Caco-2 (cell line): Measurements from ENCODE around the gene FBXO4. TPM values are rescaled to one million over a fixed set of nuclear protein-coding genes. Genes with fewer than 3 reads are reported as not detected.

Experiments
- BruUV-seq: library from RNA; stranded (reverse); fragments of 400-500 nt; replicated peaks from 2 replicates; lab custom pipeline; 2021; lab: Mats Ljungman, UMichigan
- CTCF ChIA-PET: fragments of 300-600 bp; sonication (Branson Sonifier 250); formaldehyde crosslinking; loops from one replicate; lab custom pipeline; 2022; ENCODE audit warnings: antibody characterized with exemption; lab: Charles Lee
- POLR2A ChIA-PET: fragments of 300-600 bp; sonication (Branson Sonifier 250); formaldehyde crosslinking; loops from one replicate; lab custom pipeline; 2022; ENCODE audit warnings: antibody characterized with exemption; lab: Charles Lee
- DNase-seq, 2 experiments: peaks; one replicate each; pipeline versions ENCODE4 v3.0.0 to v3.0.0-alpha.2; 2020 to 2022
- H3K27me3 ChIP-seq: replicated peaks from 2 replicates; pipeline ENCODE4 v1.6.0; 2011; ENCODE audit warnings: low read length; ENCODE audit not compliant: control insufficient read depth, insufficient read depth
- H3K36me3 ChIP-seq: 2 replicates; pipeline ENCODE4 v1.5.1; 2011; ENCODE audit warnings: low read length; ENCODE audit not compliant: control insufficient read depth, insufficient read depth
- H3K4me1 ChIP-seq: fragments of 250-450 bp; sonication (Bioruptor Pico); 2 replicates; pipeline ENCODE4 v1.5.1; 2020; ENCODE audit warnings: mild to moderate bottlenecking
- H3K4me3 ChIP-seq: 2 replicates; pipeline ENCODE4 v1.5.1; 2011; ENCODE audit warnings: low read depth, mild to moderate bottlenecking, control low read depth, low read length
- H3K9me3 ChIP-seq: fragments of 250-450 bp; sonication (Bioruptor Pico); 2 replicates; pipeline ENCODE4 v1.5.1; 2020; ENCODE audit warnings: mild to moderate bottlenecking, moderate library complexity
- H3K27ac Mint-ChIP-seq: one replicate; pipeline ENCODE4 v1.8.0; 2022; ENCODE audit warnings: mixed read lengths; ENCODE audit not compliant: unreplicated experiment
- H3K27me3 Mint-ChIP-seq: one replicate; pipeline ENCODE4 v1.8.0; 2022; ENCODE audit warnings: mixed read lengths; ENCODE audit not compliant: insufficient read depth, unreplicated experiment
- H3K36me3 Mint-ChIP-seq: one replicate; pipeline ENCODE4 v1.8.0; 2022; ENCODE audit warnings: mild to moderate bottlenecking, mixed read lengths; ENCODE audit not compliant: insufficient read depth, unreplicated experiment
- H3K4me1 Mint-ChIP-seq: one replicate; pipeline ENCODE4 v1.8.0; 2022; ENCODE audit warnings: low read depth, mixed read lengths; ENCODE audit not compliant: unreplicated experiment
- H3K4me3 Mint-ChIP-seq: one replicate; pipeline ENCODE4 v1.8.0; 2022; ENCODE audit warnings: mild to moderate bottlenecking, moderate library complexity, mixed read lengths; ENCODE audit not compliant: unreplicated experiment
- H3K9me3 Mint-ChIP-seq: one replicate; pipeline ENCODE4 v1.8.0; 2022; ENCODE audit warnings: mixed read lengths; ENCODE audit not compliant: unreplicated experiment
- CTCF ChIP-seq, 2 experiments: fragments of 200-600 bp in 1 of 2; IDR thresholded peaks; 1 replicate in 1 of 2; 2 replicates in 1 of 2; pipeline versions ENCODE4 v1.5.1 to v1.8.0; 2011 to 2022; ENCODE audit warnings: antibody characterized with exemption in 1 of 2, control low read depth in 1 of 2, inconsistent platforms in 1 of 2, low read depth in 1 of 2, low read length in 1 of 2, mild to moderate bottlenecking in 1 of 2, moderate library complexity in 1 of 2; ENCODE audit not compliant: insufficient read depth in 1 of 2, severe bottlenecking in 1 of 2, unreplicated experiment in 1 of 2
- intact Hi-C: fragments of 100-400 bp; cut with micrococcal nuclease; formaldehyde crosslinking; loops from one replicate; pipeline ENCODE4 v1.10.0; 2022; ENCODE audit not compliant: unreplicated experiment
- total RNA-seq: library from RNA; stranded (reverse); gene quantifications from 2 replicates; pipeline ENCODE4 v1.2.3, GENCODE V29; 2022

The FBXO4 gene
- total RNA-seq, 1 experiment from 2014 or later = 9.7 TPM

GRCh38 chr5:41956943-41957342 is 31.9 kb downstream of the FBXO4 start:
- H3K4me3 ChIP-seq = no peak overlapping the region
- no peaks in the 10 kb centered on the region for H3K36me3 ChIP-seq
- no peak for TF ChIP-seq CTCF (IDR thresholded peaks at IDR 0.05; ENCODE audit: insufficient read depth in 1 of 2, low read depth in 1 of 2, low read length in 1 of 2, severe bottlenecking in 1 of 2, unreplicated experiment in 1 of 2)
- no peak overlapping the region for H3K4me3 Mint-ChIP-seq
- peaks cover 35% of the 10 kb centered on the region for H3K9me3 Mint-ChIP-seq
- no TSS peak for BruUV-seq
- H3K36me3 Mint-ChIP-seq = no peaks in the 10 kb centered on the region
- H3K27me3 ChIP-seq = no peaks in the 10 kb centered on the region
- H3K4me1 ChIP-seq = no peaks in the 10 kb centered on the region
- H3K27me3 Mint-ChIP-seq = peaks cover 3% of the 10 kb centered on the region
- DNase-seq = no peak
- intact Hi-C loops = no loop called here
- H3K9me3 ChIP-seq = peaks cover 10% of the 10 kb centered on the region; the same call in 1 of the 2 replicates
- no peak overlapping the region for H3K27ac Mint-ChIP-seq
- CTCF ChIA-PET = no interaction called here
- POLR2A ChIA-PET = no interaction called here
- H3K4me1 Mint-ChIP-seq = no peaks in the 10 kb centered on the region

- H3K36me3 Mint-ChIP-seq = no peaks in the 10 kb centered on the region
- no peak for DNase-seq
- BruUV-seq = no TSS peak
These were observed 35.4 kb downstream of the FBXO4 start for GRCh38 chr5:41960481-41960880.

GRCh38 chr5:41961736-41962135 is 36.7 kb downstream of the FBXO4 start:
- ChIA-PET POLR2A (no interaction called here), CTCF (no interaction called here)
- no peaks in the 10 kb centered on the region for H3K4me1 ChIP-seq
- TF ChIP-seq CTCF (IDR thresholded peaks at IDR 0.05; ENCODE audit: insufficient read depth in 1 of 2, low read depth in 1 of 2, low read length in 1 of 2, severe bottlenecking in 1 of 2, unreplicated experiment in 1 of 2) = no peak
- intact Hi-C loops = no loop called here
- H3K36me3 ChIP-seq = no peaks in the 10 kb centered on the region
- no peak overlapping the region for H3K4me3 Mint-ChIP-seq
- no peaks in the 10 kb centered on the region for H3K36me3 Mint-ChIP-seq
- H3K4me1 Mint-ChIP-seq = no peaks in the 10 kb centered on the region
- H3K27me3 ChIP-seq = no peaks in the 10 kb centered on the region
- no peak overlapping the region for H3K4me3 ChIP-seq
- peaks cover 3% of the 10 kb centered on the region for H3K27me3 Mint-ChIP-seq
- H3K27ac Mint-ChIP-seq = no peak overlapping the region
- no peak for DNase-seq
- BruUV-seq = no TSS peak
- peaks cover 44% of the 10 kb centered on the region for H3K9me3 Mint-ChIP-seq
- H3K9me3 ChIP-seq = peaks cover 8% of the 10 kb centered on the region; the same call in 1 of the 2 replicates

More at GRCh38 chr5:41960481-41960880, 35.4 kb downstream of the FBXO4 start:
- no peak for TF ChIP-seq CTCF (IDR thresholded peaks at IDR 0.05; ENCODE audit: insufficient read depth in 1 of 2, low read depth in 1 of 2, low read length in 1 of 2, severe bottlenecking in 1 of 2, unreplicated experiment in 1 of 2)
- Mint-ChIP-seq H3K4me1 (no peaks in the 10 kb centered on the region), H3K27ac (no peak overlapping the region), H3K4me3 (no peak overlapping the region), H3K27me3 (peaks cover 3% of the 10 kb centered on the region), H3K9me3 (peaks cover 44% of the 10 kb centered on the region)
- ChIA-PET CTCF (no interaction called here), POLR2A (no interaction called here)
- H3K4me3 ChIP-seq = no peak overlapping the region
- H3K9me3 ChIP-seq = peaks cover 8% of the 10 kb centered on the region; the same call in 1 of the 2 replicates
- no peaks in the 10 kb centered on the region for H3K27me3 ChIP-seq
- no peaks in the 10 kb centered on the region for H3K4me1 ChIP-seq
- intact Hi-C loops = no loop called here
- H3K36me3 ChIP-seq = no peaks in the 10 kb centered on the region
